ENCODE measurements around the gene GFI1.

The GFI1 gene

DNA sequence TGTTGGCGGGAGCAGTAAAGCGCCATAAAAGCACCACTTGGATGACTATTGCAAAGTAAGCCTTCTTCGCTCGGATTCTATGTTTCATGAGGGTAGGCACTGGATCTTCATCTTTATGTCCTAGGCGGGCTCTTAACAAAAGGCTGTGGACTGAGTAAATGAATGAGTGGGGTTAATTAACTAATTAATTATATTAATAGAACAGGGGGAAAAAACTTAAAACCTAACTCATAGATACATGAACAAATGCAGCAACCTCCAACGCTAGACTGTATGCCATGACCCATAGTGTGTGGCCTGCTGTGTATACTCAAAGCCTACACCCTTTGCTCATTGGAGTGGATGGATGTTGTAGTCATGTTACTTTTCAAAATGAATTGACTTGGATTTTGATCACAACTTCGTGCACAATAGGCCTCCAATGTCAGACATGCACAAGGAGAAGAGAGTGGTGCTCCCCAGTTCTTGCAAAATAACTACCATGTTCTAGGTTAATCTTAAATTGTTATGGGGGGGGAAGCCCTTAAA is 417 bp upstream of the GFI1 start:
- no peak for DNase-seq

DNA sequence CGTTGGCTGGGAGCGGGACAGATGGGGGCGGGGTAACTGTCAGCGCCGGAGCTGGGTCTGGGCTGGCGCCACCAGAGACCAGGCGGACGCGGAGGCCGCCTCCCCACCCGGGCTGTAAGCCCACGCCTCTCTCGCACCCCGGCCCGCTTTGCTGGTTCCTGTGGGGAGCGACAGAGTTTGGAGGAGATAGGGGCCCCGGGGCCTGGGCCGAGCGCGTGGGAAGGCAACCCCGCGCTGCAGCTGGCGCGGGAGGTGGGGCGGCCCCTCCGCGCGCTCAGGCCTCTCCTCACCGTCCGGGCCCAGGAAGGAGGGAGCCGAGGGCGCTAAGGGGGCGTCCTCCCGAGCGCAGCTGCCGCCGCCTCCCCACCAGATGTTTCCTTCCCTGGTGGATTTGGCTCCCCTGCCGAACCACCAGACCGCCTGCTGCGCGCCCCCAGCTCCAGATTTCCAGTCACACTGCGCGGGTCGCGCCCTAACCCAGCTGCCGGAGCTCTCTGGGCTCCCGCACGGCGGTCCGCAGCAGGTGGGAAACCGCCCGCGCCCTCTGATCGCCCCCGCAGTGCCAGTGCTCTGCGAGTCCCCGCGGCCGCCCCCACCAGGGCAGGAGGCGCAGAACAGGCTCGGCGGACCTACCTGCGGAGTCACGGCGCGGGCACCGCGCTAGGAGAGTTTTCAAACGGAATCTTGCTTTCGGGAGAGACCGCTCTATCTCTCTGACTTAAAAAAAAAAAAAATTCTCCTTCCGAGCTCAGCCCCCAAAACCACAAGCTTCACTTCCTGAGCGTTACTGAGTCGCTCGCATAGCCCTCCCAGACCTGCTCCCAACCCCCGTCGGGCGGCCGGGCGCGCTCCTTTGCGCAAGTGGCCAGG is 1.1 kb downstream of the GFI1 start:
- peak; percentile 84 for DNase-seq

DNA sequence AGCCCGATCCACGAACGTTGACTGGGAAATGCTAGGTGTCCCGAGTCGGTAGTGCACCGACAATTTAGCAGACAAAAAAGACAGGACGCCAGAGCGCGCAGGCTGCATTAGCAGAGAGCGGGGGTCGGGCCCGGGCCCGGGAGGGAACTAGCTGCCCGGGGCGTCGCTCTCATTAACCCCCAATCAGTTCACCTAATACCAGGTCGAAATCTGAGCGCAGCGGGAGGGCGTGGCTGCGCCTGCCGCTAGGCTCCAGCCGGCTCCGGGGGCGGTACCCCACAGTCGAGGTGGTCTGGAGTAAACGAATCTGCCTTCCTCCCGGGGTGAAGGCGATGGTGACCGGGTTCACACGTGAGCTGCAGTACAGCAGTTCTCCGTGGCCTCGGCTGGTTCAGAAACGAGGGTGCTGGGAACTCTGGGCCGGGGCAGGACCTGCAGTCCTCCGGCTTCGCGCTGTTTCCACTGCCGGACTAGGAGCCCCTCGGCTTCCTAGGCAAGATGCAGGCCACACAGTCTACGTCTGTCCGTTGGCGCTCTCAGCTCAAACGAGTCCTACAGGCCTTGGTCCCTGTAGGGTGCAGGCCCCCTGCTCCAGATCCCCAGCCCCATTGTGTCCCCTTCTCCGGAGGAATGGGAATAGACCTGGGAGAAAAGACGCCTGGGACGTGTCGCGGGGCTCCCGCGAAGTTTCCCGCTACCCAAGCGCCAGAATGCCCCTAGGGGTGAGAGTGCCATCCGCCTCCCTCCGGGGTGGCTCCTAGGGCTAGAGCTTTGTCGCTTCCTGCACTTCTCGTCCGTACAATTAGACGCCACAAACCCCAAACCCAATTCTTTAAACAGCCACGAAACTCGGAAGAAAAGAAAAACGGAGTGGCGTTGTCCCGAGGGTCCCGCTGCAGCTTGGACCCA is 2.0 kb downstream of the GFI1 start:
- peak; percentile 70 for DNase-seq

DNA sequence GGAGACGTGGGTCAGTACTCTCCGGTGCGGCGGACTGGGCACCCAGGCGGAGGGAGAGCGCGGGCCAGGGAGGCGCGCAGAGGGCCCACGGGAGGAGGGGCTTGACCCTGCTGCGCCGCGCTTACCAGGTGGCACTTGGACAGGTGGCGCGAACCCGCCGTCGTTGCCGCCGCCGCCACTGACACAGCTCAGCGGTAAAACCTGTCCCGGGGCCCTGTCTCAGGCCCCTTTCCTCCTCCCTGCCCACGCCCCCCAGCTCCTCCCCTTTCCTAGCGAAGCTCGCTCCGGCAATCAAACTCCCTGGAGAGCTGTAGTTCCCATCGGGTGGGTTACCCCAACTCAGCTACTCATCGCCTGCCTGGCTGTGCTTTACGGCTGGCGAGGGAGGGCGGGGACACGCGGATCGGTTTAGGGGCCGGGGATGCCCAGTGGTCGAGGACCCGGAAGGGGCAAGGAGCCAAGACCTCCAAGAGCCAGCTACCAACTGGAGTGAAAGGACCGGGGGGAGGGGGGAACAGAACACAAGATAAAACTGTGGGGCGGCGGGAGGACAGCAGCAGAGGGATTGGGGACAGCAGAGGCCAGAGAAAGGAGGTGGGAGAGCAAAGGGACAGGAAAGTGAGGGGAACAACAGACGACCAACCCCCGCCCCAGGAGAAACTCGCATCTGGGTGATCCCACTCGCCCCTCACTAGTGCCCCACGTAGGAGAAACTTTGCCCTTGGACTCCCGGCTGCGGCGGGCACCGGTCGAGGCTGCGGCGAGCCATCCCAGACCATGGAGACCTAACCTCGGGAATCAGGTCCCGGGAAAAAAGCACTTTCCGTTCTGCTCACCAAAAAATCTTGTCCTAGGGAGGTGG is 2.9 kb downstream of the GFI1 start:
- peak; percentile 60 for DNase-seq

DNA sequence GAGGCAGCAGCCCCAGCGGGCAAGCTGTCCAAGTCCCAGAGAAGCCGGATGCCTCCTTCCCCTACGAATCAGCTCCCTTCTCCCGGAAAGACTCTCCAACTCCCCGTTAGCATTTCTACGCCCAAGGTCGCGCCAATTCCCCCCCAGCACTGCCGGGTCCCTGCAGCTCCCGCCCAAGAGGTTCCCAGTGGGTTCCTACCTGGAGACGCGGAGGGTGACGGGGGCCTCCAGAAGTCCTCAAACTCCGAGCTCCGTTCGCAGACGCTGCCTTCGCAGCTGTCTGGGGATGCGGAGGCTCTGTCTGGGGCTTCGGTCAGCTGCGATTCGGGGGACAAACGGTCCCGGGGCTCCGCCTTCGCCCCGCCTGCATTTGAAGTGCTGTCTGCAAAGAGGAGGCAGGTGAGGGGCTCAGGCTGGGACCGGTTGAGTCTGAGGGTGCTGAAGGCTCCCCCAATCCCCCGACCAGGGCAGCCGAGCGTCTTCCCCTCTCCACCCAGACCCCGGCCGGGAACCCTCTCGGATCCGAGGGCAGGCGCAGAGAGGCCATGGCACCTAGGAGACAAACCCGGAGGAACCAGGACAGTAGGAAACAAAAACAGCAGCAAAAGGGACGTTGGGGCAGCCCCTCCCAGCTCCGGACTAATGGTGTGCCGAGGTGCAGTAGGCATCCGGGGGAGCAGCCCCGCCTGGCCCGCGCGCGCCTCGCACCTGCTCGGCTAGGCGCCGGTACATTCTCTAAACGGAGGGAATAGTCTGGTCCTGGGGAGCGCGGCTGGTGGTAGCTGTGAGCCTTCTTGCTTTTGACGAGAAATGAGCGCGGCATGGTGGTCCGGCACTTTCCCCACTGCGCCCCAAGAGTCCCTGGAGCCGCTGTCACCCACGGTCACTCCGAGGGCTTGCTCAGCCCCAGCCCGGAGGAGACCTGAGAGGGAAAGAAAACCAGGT is 3.8 kb downstream of the GFI1 start:
- DNase-seq, result peak; percentile 25

DNA sequence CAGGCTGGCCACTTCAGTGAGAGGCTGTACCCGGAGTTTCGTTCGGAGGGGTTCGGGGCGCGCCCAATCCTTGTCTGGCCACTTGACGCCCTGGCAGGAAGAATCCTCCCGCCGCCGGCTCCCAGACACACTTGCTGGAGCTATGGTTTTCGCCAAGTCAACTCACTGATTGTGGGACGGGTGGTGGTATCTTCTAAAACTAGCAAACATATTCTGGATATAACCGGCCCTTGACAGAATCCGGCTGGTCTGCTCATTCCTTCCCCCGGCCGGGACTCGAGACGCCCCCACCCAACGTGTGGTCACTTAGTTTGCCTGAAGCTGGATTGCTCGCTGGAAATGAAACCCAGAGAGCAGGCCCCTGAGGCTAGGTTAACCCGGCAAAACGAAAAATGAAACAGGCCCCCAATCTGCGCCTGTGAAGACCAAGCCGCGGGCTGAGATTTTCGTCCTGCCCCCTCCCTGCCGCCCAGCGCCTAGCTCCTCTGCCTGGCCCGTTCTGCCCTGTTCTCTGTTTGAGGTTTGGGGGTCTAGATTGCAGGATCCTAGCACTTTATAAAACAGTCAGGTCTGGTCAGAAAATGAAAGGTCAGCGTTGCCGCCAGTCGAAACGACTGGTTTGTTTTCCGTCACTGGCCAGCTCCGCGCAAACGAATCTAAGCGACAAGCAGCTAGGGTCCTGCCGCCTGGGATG is 4.6 kb downstream of the GFI1 start:
- no peak for DNase-seq

DNA sequence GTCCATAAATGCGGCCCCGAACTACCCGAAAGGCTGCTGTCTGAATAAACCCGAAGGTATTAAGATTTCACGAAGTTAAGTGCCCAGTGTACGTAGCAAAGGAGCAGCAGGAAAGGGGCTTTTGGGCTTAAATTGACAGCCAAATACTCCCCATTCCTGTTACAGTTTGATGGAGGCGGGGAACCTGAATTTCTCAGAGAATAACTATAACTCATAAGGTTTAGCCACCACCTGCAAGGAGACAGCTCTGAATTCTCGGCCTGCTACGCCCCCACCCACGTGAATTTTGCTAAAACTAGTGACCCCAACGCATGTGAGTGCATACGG is 5.2 kb downstream of the GFI1 start:
- no peak for DNase-seq

DNA sequence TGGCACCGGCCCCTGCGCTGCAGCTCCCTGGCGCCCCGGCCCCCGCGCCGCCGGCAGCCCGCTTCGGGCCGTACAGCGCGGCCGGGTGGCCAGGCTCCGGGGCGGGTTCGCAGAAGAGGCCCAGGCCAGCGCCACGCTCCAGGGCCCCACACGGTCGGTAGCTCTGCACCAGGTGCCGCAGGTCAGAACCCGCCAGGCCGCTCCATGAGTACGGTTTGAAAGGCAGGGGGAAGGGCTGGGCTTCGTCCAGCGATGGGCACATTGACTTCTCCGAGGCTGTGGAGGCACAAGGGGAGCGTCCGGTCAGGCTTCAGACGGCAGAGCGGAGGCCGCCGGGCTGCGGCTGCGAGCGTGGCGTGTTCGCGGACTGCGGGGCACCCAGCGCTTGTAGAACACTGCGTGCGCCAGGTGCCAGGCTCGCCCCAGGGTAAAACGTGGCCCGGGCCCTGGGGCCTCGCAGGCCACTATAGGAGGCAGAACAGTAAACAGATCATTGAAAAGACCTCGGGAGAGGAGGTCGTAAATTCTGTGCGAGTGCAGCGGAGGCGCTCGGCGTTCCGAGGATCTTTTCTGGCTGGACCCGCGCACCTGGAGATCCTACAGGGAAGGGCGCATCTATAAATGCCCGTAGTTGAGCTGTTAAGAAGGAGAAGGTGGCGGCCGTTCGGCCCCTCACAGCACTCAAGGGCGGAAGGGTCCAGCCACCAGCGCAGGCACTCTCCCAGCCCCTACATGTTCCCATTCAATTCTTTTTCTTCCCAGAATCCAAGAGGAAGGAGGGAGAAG is 5.7 kb downstream of the GFI1 start:
- no peak for DNase-seq

DNA sequence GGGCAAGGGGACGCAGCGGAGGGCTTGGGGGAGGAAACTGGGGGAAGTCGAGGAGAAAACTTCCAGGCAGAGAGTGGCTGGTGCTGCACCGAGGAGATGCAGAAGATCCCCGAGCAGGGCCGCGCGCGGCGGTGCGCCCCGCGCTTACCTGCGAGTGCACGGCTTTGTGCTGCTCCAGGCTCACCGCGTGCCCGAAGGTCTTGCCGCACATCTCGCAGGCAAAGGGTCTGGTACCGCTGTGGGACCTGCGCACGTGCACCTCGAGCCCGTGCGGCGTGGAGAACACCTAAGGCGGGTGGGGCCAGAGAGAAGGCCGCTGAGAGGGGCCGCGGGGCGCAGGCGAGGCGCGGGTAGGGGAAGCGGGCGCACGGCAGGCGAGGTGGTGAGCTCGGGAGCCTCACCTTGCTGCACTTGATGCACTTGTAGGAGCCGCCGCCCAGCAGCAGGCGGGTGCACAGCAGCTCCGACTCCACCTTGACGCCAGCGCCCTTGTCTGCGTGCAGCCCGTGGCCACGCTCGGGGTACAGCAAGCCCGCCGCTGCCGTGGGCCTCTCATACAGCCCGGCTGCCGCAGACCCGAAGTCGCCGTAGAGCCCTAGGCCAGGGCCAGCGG is 6.4 kb downstream of the GFI1 start:
- no peak for DNase-seq

DNA sequence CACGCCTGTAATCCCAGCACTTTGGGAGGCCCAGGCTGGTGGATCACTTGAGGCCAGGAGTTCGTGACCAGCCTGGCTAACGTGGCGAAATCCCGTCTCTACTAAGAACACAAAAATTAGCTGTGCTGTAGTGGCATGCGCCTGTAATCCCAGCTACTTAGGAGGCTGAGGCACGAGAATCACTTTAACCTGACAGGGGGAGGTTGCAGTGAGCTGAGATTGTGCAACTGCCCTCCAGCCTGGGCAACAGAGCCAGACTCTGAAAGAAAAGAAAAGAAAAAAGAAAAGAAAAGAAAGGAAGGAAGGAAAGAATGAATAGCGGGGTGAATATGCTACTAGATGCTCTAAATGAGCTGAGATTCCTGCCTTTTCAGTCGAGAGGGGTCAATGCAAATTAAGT is 7.1 kb downstream of the GFI1 start:
- no peak for DNase-seq

DNA sequence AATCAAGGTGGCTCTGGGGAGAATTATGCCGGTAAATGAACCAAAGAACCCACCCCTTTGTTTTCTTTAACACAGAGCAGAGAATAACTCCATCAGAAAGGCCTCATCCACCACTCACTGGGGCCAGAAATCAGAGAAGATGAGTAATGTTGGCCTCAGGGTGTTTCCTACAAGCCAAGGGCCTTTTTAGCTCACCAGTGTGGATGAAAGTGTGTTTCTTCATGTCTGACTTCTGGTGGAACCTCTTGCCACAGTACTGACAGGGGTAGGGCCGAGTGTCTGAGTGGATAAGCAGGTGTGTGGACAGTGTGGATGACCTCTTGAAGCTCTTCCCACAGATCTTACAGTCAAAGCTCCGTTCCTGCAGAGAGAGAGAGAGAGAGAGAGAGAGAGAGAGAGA is 8.3 kb downstream of the GFI1 start:
- DNase-seq, result no peak

DNA sequence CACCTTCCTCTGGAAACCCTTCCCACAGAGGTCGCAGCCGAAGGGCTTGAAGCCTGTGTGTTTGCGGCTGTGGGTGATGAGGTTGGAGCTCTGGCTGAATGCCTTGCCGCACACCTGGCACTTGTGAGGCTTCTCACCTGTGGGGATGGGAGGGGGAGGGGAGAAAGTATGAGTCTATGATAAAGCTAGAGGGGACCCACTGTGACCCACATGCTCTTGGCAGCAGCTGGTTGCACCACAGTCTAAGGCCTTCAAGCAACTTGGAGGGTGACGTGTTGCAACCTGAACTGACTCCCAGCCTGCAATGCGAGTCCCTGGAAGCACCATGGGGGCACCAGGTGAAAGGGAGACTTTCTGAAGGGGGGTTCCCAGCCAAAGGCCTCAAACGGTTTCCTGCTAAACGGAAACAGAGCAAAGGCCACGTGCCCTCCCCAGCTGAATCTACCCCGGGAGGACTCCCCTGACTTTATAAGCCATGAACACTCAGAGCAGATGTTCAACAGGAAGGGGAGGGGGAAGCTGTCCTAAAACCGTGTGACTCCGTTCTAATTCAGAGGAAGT is 10.6 kb downstream of the GFI1 start:
- DNase-seq, result peak; percentile 30

DNA sequence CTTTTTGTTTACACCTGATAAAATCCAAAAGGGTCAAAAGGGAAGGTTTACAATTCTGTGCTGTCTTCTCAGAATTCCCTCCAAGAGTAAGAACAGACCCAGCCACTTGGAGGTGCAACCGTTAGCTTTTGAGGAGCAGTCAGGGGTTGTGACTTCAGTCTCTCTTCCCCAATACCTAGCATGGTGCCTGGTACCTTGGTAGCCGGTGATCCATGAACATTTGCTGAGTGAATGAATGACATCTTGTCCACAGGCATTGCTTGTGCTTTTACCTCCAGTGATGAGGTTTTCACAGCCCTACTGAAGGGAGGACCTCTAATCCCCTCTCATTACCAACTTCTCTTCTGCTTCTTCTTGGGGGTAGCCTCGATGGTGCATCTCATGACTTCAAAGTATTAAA is 11.7 kb downstream of the GFI1 start:
- DNase-seq, result no peak

DNA sequence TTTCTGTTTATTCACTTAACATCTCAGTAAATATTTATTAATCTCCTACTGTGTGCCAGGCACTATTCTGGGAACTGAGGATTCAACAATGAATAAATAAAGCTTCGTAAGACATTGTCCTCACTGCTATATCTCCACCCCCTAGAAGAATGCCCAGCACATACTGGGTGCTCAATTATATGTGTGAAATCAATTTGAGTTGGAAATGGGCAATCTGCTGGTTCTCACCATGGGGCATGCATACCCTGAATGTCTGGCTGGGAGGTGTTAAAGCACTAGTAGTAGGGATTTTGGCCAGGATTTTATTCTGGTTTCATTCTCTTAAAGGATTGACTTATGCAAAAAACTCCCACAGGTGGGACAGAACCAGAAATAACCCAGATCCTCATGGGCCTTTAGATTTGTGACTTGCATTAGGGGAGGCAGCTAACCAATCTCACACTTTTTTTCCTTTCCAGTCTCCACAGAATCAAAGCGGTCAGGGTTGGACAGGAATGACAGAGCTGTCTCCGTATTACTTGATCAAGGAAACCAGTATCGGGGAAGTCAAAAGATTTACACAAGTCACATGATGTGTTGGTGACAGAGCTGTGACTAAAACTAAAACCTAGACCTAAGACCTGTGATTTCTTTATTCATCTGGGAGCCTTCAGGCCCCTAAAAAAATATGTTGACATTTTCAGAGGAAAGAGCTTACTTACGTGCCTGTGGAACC is 12.8 kb downstream of the GFI1 start:
- DNase-seq, result no peak

DNA sequence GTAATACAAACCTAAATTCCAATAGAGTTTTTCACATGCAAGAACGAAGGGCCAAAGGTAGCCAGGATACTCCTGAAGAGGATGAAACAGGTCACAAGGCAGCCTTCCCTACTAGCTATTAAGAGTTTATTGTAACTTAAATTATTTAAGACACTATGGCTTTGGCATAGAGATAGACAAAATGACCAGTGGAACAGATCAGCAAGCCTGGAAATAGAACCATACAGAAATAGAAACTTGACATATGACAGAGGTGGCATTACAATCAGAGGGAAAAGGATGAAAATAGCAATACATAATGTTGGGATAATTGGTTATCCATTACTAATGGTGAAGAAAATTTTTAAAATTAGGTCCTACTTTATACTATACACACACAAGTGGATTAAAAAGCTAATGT is 16.5 kb downstream of the GFI1 start:
- no peak for DNase-seq

DNA sequence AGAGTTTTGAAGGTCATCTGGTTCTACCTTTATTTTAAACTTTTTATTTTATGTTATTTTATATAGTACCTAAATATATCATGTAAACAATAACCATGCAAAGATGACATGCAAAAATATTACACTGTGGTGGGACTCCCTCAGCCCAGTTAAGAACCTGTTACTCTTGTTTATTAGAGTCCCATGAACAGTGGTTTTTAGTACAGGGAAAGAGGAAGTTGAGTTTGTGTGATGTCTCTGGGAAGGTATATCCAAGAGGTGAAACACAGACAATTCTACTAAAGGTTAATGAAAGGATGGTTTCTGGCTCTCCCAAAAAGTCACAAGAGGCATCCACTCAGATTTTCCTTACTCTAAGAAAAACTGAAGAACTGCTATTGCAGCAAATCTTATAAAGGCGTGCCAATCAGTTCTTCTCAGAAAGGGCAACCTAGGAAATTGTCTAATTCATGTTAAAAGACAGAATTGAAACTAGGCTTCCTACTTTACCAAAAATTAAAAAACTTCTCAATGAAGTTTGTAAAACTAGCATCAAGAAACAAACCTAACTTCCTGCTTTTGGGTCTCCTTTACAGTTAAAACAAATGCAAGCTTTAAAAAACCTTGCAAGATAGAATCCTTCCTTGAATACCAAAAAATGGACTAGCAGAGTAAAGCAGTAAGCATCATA is 19.9 kb downstream of the GFI1 start:
- no peak for DNase-seq

DNA sequence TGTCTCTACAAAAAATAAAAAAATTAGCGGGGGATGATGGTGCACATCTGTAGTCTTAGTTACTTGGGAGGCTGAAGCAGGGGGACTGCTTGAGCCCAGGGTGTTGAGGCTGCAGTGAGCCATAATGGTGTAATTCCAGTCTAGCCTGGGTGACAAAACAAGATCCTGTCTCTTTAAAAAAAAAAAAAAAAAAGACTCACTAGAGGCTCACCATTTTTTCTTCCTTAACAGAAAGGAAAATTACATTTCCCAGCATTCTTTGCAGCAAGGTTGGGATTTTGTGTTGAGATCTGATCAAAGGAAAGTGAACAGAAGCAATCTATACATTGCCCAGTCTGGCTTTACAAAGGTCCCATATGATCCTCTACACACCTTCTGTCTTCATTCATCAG is 21.5 kb downstream of the GFI1 start:
- DNase-seq, result no peak

DNA sequence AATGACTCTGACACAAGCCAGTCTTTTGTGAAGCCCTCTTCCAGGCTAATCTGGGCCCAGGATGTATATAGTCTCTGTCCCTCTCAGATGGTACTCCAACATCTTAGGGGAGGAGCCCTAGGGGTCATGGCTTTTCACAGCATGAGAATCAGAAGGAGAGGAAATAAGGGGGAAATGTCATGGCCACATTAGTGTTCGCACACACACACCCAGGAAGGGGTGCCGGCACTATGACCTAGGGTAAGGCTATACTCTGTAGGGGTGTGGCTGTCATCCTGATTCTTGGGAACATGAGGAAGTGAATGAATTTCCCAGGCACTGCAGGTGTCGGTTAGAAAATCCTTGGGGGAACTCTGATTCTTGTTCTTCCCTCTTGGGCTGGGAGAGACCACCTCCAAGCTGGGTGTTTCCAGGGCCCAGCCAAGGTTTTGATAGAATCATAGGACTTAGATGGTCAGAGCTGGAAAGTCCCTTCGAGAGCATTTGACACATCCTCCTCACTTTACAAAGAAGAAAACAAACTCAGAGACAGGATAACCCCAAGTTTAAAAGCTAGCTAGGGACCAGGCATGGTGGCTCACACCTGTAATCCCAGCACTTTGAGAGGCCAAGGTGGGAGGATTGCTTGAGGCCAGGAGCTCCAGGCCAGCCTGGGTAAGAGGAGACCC is 22.0 kb downstream of the GFI1 start:
- no peak for DNase-seq

Measured in activated T-cell treated with anti-CD3 and anti-CD28 coated beads for 4 hours (primary cell).